Trophoblast cell (in vitro differentiated cells and primary cell): ENCODE results near the gene DEAF1.
"Not testable (repeated sequence)": the region's sequence is repeated elsewhere in the genome, so short reads cannot be mapped to it uniquely, and the experiment has no call there.

Source experiments
- DNase-seq, 2 donors: peaks; one replicate each; pipeline ENCODE4 v3.0.0-alpha.2; 2016
- H2AFZ ChIP-seq: 2 replicates; pipeline ENCODE4 v1.6.1; 2013; ENCODE audit warnings: low read length, moderate library complexity, mild to moderate bottlenecking; ENCODE audit not compliant: insufficient read depth, poor library complexity
- H2AK5ac ChIP-seq: 2 replicates; pipeline ENCODE4 v1.6.1; 2013; ENCODE audit warnings: mild to moderate bottlenecking, low read length
- H2BK120ac ChIP-seq: 2 replicates; pipeline ENCODE4 v1.6.1; 2013; ENCODE audit warnings: low read length, mild to moderate bottlenecking, moderate library complexity; ENCODE audit not compliant: insufficient read depth, poor library complexity
- H2BK12ac ChIP-seq: 2 replicates; pipeline ENCODE4 v1.6.1; 2013; ENCODE audit warnings: mild to moderate bottlenecking, low read length, moderate library complexity
- H2BK5ac ChIP-seq: 2 replicates; pipeline ENCODE4 v1.6.1; 2013; ENCODE audit warnings: low read length, low read depth, moderate library complexity, mild to moderate bottlenecking; ENCODE audit not compliant: poor library complexity
- H3K14ac ChIP-seq: 2 replicates; pipeline ENCODE4 v1.6.1; 2013; ENCODE audit warnings: mild to moderate bottlenecking, low read length
- H3K18ac ChIP-seq: 2 replicates; pipeline ENCODE4 v1.6.1; 2013; ENCODE audit warnings: mild to moderate bottlenecking, low read length
- H3K23ac ChIP-seq: 2 replicates; pipeline ENCODE4 v1.6.1; 2013; ENCODE audit warnings: low read length
- H3K27ac ChIP-seq: 2 replicates; pipeline ENCODE4 v1.5.1; 2013; ENCODE audit warnings: low read depth, mild to moderate bottlenecking, inconsistent platforms, low read length, moderate library complexity
- H3K27me3 ChIP-seq: 2 replicates; pipeline ENCODE4 v1.6.1; 2013; ENCODE audit warnings: inconsistent platforms, mild to moderate bottlenecking, low read length, moderate library complexity; ENCODE audit not compliant: insufficient read depth
- H3K36me3 ChIP-seq, 2 experiments: 1 replicate in 1 of 2; 2 replicates in 1 of 2; pipeline ENCODE4 v1.6.1; 2013; ENCODE audit warnings: low read length in 2 of 2, mild to moderate bottlenecking in 2 of 2, moderate library complexity in 1 of 2; ENCODE audit not compliant: insufficient read depth in 2 of 2, control insufficient read depth in 1 of 2
- H3K4ac ChIP-seq: 2 replicates; pipeline ENCODE4 v1.6.1; 2013; ENCODE audit warnings: low read depth, mild to moderate bottlenecking, low read length, moderate library complexity
- H3K4me1 ChIP-seq, 2 experiments: 1 replicate in 1 of 2; 2 replicates in 1 of 2; pipeline ENCODE4 v1.6.1; 2013; ENCODE audit warnings: low read length in 2 of 2, mild to moderate bottlenecking in 2 of 2, moderate library complexity in 1 of 2; ENCODE audit not compliant: insufficient read depth in 2 of 2, control insufficient read depth in 1 of 2
- H3K4me2 ChIP-seq: 2 replicates; pipeline ENCODE4 v1.6.1; 2013; ENCODE audit warnings: inconsistent platforms, mild to moderate bottlenecking, low read length, moderate library complexity
- H3K4me3 ChIP-seq: 2 replicates; pipeline ENCODE4 v1.5.1; 2013; ENCODE audit warnings: mild to moderate bottlenecking, low read depth, low read length, inconsistent platforms
- H3K79me1 ChIP-seq: one replicate; pipeline ENCODE4 v1.6.1; 2013; ENCODE audit warnings: low read length
- H3K79me2 ChIP-seq: 2 replicates; pipeline ENCODE4 v1.6.1; 2013; ENCODE audit warnings: low read length, mild to moderate bottlenecking; ENCODE audit not compliant: control insufficient read depth, insufficient read depth, poor library complexity
- H3K9ac ChIP-seq: 2 replicates; pipeline ENCODE4 v1.6.1; 2013; ENCODE audit warnings: mild to moderate bottlenecking, low read length
- H3K9me3 ChIP-seq: 2 replicates; pipeline ENCODE4 v1.6.1; 2013; ENCODE audit warnings: low read depth, mild to moderate bottlenecking, control low read depth, inconsistent platforms, low read length; ENCODE audit not compliant: insufficient read depth
- H4K12ac ChIP-seq: 2 replicates; pipeline ENCODE4 v1.6.1; 2013; ENCODE audit warnings: low read depth, mild to moderate bottlenecking, low read length, moderate library complexity
- H4K8ac ChIP-seq: 2 replicates; pipeline ENCODE4 v1.6.1; 2013; ENCODE audit warnings: low read depth, mild to moderate bottlenecking, low read length, moderate library complexity
- H4K91ac ChIP-seq: one replicate; pipeline ENCODE4 v1.6.1; 2013; ENCODE audit warnings: low read depth, mild to moderate bottlenecking, low read length, moderate library complexity
- WGBS: extraction: QIAGEN DNeasy Blood & Tissue Kit; methylation state at CpG from one replicate; pipeline ENCODE4 v1.1.7; 2013; ENCODE audit warnings: missing lambda C conversion rate; ENCODE audit not compliant: insufficient read length, insufficient coverage; ENCODE audit errors: extremely low coverage; 5-methylcytosine and 5-hydroxymethylcytosine counted together

Gene DEAF1

DNA sequence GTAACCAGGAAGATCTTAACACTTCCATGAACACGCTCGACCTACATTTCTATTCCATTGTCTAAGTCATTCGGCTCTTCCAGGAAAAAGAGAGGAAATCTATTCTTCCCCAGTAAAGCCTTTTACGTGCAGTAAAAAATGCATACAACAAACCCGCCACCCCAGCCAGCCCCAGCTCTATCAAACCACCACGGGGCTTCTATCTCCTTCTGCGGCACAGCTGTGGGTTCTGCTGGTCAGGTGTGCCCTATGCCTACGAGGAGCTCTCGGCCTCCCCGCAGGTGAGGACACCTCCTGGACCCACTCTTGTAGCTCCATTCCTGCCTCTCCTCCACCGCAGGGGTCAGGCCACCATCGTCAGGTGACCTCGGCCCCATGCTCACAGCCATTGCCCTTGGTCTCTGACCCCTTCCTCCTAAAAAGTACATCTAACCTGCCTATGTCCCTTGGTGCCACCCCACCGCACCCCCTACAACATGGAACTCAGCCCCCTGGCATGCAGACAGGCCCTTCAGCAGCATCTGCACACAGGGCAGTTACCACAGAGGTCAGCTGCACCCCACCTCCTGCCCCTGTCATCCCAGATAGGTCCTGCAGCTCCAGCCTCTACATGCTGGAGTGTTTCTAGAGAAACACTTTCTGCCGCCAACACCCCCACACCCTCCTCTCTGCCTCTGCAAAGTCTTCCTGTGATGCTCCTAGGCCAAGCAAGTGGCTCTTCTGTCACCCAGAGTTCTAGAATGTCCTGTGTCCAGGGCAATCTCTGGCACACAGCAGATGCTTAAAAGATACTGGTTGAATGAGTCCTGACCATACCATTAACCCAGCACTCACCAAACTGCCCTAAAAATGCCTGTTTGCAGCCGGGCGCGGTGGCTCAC, 3.1 kb downstream of the DEAF1 start:
- H2BK5ac ChIP-seq = no peak overlapping the region
- H3K4me2 ChIP-seq = no peak overlapping the region
- H3K4ac ChIP-seq = peak overlapping the region; percentile 85
- H3K27me3 ChIP-seq = no peaks in the 10 kb centered on the region
- peaks cover 24% of the 10 kb centered on the region for H3K79me2 ChIP-seq
- H3K27ac ChIP-seq = no peak overlapping the region
- peaks cover 27 to 29% of the 10 kb centered on the region in 2 experiments for H3K4me1 ChIP-seq
- no peak for DNase-seq
- peaks cover 19 to 24% of the 10 kb centered on the region in 2 experiments for H3K36me3 ChIP-seq
- H3K18ac ChIP-seq = peak overlapping the region; percentile 16
- H3K9me3 ChIP-seq = no peaks in the 10 kb centered on the region
- H4K12ac ChIP-seq = no peak overlapping the region
- H3K4me3 ChIP-seq = no peak overlapping the region
- peak overlapping the region; percentile 42 for H4K91ac ChIP-seq
- H2AFZ ChIP-seq = no peak overlapping the region
- no peak overlapping the region for H2BK120ac ChIP-seq
- no peak overlapping the region for H4K8ac ChIP-seq
- H3K14ac ChIP-seq = peak overlapping the region; percentile 59
- H3K79me1 ChIP-seq = peaks cover 23% of the 10 kb centered on the region
- no peak overlapping the region for H3K23ac ChIP-seq
- H2AK5ac ChIP-seq = peak overlapping the region; percentile 23
- H3K9ac ChIP-seq = no peak overlapping the region
- no peak overlapping the region for H2BK12ac ChIP-seq
- WGBS = no CpG with 5 or more reads among the region's 18 CpGs

DNA sequence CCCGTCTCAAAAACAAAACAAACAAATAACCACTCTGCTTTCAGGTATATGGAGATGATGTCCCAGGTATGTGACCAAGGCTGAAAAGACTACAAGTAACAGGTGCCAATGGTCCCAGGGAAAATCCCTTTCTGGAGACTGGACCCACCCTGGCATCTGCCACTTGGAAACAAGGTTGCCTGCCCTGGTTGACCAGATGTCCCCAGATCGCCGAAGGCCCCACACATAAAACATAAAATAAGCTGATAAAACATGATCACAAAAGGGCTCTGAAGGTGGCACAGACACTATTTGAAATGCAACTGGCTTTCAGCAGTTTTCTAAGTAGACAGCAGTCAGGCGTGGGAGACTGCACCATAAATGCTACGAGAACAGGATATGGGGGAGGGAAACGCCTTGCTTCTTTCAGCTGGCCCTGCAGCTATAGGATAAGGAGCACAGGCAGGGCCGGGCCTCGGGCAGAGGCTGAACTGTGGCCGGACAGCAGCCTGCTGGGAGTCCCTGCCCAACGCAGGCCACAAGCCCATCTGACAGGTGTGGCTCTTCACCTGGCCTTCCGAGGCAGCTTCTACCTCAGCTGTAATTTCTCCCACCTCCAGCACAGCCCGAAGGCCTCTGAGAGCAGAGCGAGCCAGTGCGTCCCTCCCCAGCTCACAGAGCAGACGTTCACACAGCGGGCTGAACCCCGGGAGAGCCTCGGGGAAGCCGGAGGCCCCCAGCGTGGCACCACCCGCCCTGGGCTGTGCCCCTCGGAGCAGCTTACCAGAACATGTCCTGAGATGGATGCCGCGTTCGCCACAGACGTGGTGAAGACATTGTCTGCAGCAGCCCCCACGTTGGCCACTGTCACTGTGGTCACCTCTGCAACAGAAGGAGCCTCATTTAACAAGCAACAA, 4.0 kb downstream of the DEAF1 start:
- Histone ChIP-seq H3K4me1 (peaks cover 25 to 26% of the 10 kb centered on the region in 2 experiments), H2AFZ (no peak overlapping the region)

GRCh38 chr11:690244-690643, 4.8 kb downstream of the DEAF1 start:
- H3K18ac ChIP-seq, DNase-seq, H3K9ac ChIP-seq, H2BK5ac ChIP-seq, H2BK12ac ChIP-seq, H2AK5ac ChIP-seq, H3K4me2 ChIP-seq, H3K27me3 ChIP-seq, H3K27ac ChIP-seq, H2AFZ ChIP-seq, H3K23ac ChIP-seq, H3K9me3 ChIP-seq, H4K12ac ChIP-seq, H2BK120ac ChIP-seq, H4K8ac ChIP-seq, H3K14ac ChIP-seq, H4K91ac ChIP-seq, H3K4ac ChIP-seq, H3K4me3 ChIP-seq: not testable (repeated sequence)
- Histone ChIP-seq H3K79me1 (peaks cover 15% of the 10 kb centered on the region), H3K4me1 (peaks cover 25 to 26% of the 10 kb centered on the region in 2 experiments), H3K79me2 (peaks cover 18% of the 10 kb centered on the region), H3K36me3 (peaks cover 31 to 36% of the 10 kb centered on the region in 2 experiments)
- WGBS = no CpG with 5 or more reads among the region's 3 CpGs

More for the DNA sequence above, 4.0 kb downstream of the DEAF1 start:
- H2BK12ac ChIP-seq = no peak overlapping the region
- H3K9me3 ChIP-seq = peaks cover 2% of the 10 kb centered on the region
- DNase-seq = peak; percentile 70 to 78
- H3K23ac ChIP-seq = no peak overlapping the region
- no peak overlapping the region for H3K18ac ChIP-seq
- no peak overlapping the region for H3K27ac ChIP-seq
- H3K79me2 ChIP-seq = peaks cover 22% of the 10 kb centered on the region
- H3K4me3 ChIP-seq = no peak overlapping the region
- H4K12ac ChIP-seq = no peak overlapping the region
- H3K27me3 ChIP-seq = no peaks in the 10 kb centered on the region
- H2BK5ac ChIP-seq = no peak overlapping the region
- no peak overlapping the region for H3K4me2 ChIP-seq
- no peak overlapping the region for H3K9ac ChIP-seq
- WGBS = no CpG with 5 or more reads among the region's 27 CpGs
- no peak overlapping the region for H3K14ac ChIP-seq
- H3K79me1 ChIP-seq = peaks cover 20% of the 10 kb centered on the region
- H2BK120ac ChIP-seq = no peak overlapping the region
- no peak overlapping the region for H3K4ac ChIP-seq
- peaks cover 26 to 31% of the 10 kb centered on the region in 2 experiments for H3K36me3 ChIP-seq
- no peak overlapping the region for H4K8ac ChIP-seq
- H2AK5ac ChIP-seq = no peak overlapping the region
- no peak overlapping the region for H4K91ac ChIP-seq

GRCh38 chr11:689625-690024, 5.4 kb downstream of the DEAF1 start:
- no peak overlapping the region for H3K4me3 ChIP-seq
- no peak overlapping the region for H2BK5ac ChIP-seq
- peaks cover 2% of the 10 kb centered on the region for H3K9me3 ChIP-seq
- no peak overlapping the region for H2BK12ac ChIP-seq
- no peak overlapping the region for H4K8ac ChIP-seq
- peaks cover 9% of the 10 kb centered on the region for H3K79me1 ChIP-seq
- H2BK120ac ChIP-seq = no peak overlapping the region
- H3K79me2 ChIP-seq = peaks cover 15% of the 10 kb centered on the region
- H3K4me1 ChIP-seq = peaks cover 25 to 26% of the 10 kb centered on the region in 2 experiments
- H2AK5ac ChIP-seq = no peak overlapping the region
- H3K14ac ChIP-seq = no peak overlapping the region
- no peaks in the 10 kb centered on the region for H3K27me3 ChIP-seq
- no peak overlapping the region for H3K23ac ChIP-seq
- no peak overlapping the region for H3K18ac ChIP-seq
- H3K27ac ChIP-seq = no peak overlapping the region
- no peak overlapping the region for H2AFZ ChIP-seq
- H3K4ac ChIP-seq = no peak overlapping the region
- H4K91ac ChIP-seq = no peak overlapping the region
- no CpG with 5 or more reads among the region's 7 CpGs for WGBS
- H4K12ac ChIP-seq = no peak overlapping the region
- H3K36me3 ChIP-seq = peaks cover 36 to 41% of the 10 kb centered on the region in 2 experiments
- DNase-seq = no peak
- H3K9ac ChIP-seq = no peak overlapping the region
- no peak overlapping the region for H3K4me2 ChIP-seq
